ENCODE measurements around the gene TMEM213.

TMEM213 gene

GRCh38 chr7:138752518-138753149 lies 45.2 kb upstream of the TMEM213 start:
- H3K36me3 ChIP-seq (ENCODE audit: control insufficient read depth, insufficient read depth, low read length): no peaks in the 10 kb centered on the region
- TF ChIP-seq, protein P1, sequence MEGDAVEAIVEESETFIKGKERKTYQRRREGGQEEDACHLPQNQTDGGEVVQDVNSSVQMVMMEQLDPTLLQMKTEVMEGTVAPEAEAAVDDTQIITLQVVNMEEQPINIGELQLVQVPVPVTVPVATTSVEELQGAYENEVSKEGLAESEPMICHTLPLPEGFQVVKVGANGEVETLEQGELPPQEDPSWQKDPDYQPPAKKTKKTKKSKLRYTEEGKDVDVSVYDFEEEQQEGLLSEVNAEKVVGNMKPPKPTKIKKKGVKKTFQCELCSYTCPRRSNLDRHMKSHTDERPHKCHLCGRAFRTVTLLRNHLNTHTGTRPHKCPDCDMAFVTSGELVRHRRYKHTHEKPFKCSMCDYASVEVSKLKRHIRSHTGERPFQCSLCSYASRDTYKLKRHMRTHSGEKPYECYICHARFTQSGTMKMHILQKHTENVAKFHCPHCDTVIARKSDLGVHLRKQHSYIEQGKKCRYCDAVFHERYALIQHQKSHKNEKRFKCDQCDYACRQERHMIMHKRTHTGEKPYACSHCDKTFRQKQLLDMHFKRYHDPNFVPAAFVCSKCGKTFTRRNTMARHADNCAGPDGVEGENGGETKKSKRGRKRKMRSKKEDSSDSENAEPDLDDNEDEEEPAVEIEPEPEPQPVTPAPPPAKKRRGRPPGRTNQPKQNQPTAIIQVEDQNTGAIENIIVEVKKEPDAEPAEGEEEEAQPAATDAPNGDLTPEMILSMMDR (IDR thresholded peaks at IDR 0.05; ENCODE audit: insufficient read depth, low read length, poor library complexity, severe bottlenecking): no peak
- H3K27me3 ChIP-seq (replicated peaks; ENCODE audit: control insufficient read depth, insufficient read depth, low read length): no peaks in the 10 kb centered on the region
- no peak overlapping the region for H3K4me3 ChIP-seq (replicated peaks; ENCODE audit: low read depth, low read length)
- peak; percentile 67 for DNase-seq (ENCODE audit: extremely low read depth, insufficient read length)

DNA sequence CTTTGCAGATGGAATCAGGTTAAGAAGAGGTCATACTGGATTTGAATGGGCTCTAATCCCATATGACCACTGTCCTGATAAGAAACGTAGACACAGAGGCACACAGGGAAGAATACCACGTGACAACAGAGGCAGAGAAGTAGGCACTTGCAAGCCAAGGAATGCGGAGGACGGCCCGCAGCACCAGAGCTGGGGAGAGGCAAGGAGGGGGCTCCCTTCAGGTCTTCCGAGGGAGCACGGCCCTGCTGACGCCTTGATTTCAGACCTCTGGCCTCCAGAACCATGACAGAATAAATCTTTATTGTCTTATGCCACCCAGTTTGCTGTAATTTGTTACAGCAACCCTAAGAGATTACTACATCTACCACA lies 44.7 kb upstream of the TMEM213 start:
- Histone ChIP-seq H3K4me3 (replicated peaks; ENCODE audit: low read depth, low read length) (no peak overlapping the region), H3K27me3 (replicated peaks; ENCODE audit: control insufficient read depth, insufficient read depth, low read length) (no peaks in the 10 kb centered on the region), H3K36me3 (ENCODE audit: control insufficient read depth, insufficient read depth, low read length) (no peaks in the 10 kb centered on the region)
- DNase-seq (ENCODE audit: extremely low read depth, insufficient read length): no peak
- TF ChIP-seq, protein P1 (IDR thresholded peaks at IDR 0.05; ENCODE audit: insufficient read depth, low read length, poor library complexity, severe bottlenecking): no peak

- TF ChIP-seq, protein P1 (IDR thresholded peaks at IDR 0.05; ENCODE audit: insufficient read depth, low read length, poor library complexity, severe bottlenecking): no peak
- DNase-seq (ENCODE audit: extremely low read depth, insufficient read length): no peak
- Histone ChIP-seq H3K27me3 (replicated peaks; ENCODE audit: control insufficient read depth, insufficient read depth, low read length) (no peaks in the 10 kb centered on the region), H3K4me3 (replicated peaks; ENCODE audit: low read depth, low read length) (no peak overlapping the region), H3K36me3 (ENCODE audit: control insufficient read depth, insufficient read depth, low read length) (no peaks in the 10 kb centered on the region)
Measured at GRCh38 chr7:138753610-138754009, 44.2 kb upstream of the TMEM213 start.

DNA sequence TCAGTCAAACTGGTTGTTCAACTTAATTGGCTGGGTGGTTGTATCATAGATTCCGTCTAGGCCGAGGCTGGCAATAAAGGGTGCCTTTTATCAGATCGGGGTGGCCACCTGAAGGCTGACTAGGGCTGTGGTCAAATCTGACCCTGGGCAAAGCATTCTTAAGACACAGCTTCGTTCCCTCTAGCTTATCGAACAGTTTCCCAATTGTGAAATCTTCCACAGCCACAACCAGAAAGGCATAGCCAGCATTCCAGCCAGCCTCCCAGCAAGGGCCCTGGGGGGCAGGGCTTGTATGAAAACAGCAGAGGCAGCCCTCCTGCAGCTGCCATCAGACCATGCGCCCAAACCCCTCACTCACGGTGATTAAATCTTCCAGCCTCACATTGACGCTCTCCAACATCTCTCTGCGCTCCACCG lies 42.5 kb upstream of the TMEM213 start:
- TF ChIP-seq, protein P1 (IDR thresholded peaks at IDR 0.05; ENCODE audit: insufficient read depth, low read length, poor library complexity, severe bottlenecking): no peak
- H3K36me3 ChIP-seq (ENCODE audit: control insufficient read depth, insufficient read depth, low read length): no peaks in the 10 kb centered on the region
- no peaks in the 10 kb centered on the region for H3K27me3 ChIP-seq (replicated peaks; ENCODE audit: control insufficient read depth, insufficient read depth, low read length)
- DNase-seq (ENCODE audit: extremely low read depth, insufficient read length): no peak
- no peak overlapping the region for H3K4me3 ChIP-seq (replicated peaks; ENCODE audit: low read depth, low read length)

GRCh38 chr7:138755842-138756590 lies 41.8 kb upstream of the TMEM213 start:
- DNase-seq (ENCODE audit: extremely low read depth, insufficient read length): no peak
- Histone ChIP-seq H3K36me3 (ENCODE audit: control insufficient read depth, insufficient read depth, low read length) (no peaks in the 10 kb centered on the region), H3K27me3 (replicated peaks; ENCODE audit: control insufficient read depth, insufficient read depth, low read length) (no peaks in the 10 kb centered on the region), H3K4me3 (replicated peaks; ENCODE audit: low read depth, low read length) (no peak overlapping the region)
- TF ChIP-seq, protein P1 (IDR thresholded peaks at IDR 0.05; ENCODE audit: insufficient read depth, low read length, poor library complexity, severe bottlenecking): no peak

All from GM06990 (cell line).